Liver (tissue), 9 donors: ENCODE data around the gene REL. TPM values are rescaled to one million over a fixed set of nuclear protein-coding genes. Genes with fewer than 3 reads are reported as not detected.

Experiments
- DNase-seq: peaks from one replicate; pipeline ENCODE4 v3.0.0-alpha.2; 2017; ENCODE audit warnings: low spot score
- H3K27ac ChIP-seq, 2 donors: one replicate each; pipeline ENCODE4 v1.7.0; 2013; ENCODE audit warnings: inconsistent platforms in 2 of 2, low read length in 2 of 2, control low read depth in 1 of 2, low read depth in 1 of 2, mild to moderate bottlenecking in 1 of 2
- H3K27me3 ChIP-seq, 4 donors: one replicate each; pipeline versions ENCODE4 v1.6.1 to v1.7.0; 2013; ENCODE audit warnings: low read length in 3 of 4, inconsistent platforms in 1 of 4, mild to moderate bottlenecking in 1 of 4, moderate library complexity in 1 of 4; ENCODE audit not compliant: control insufficient read depth in 4 of 4, insufficient read depth in 4 of 4
- H3K36me3 ChIP-seq, 4 donors: one replicate each; pipeline versions ENCODE4 v1.6.1 to v1.7.0; 2013; ENCODE audit warnings: low read length in 3 of 4, mild to moderate bottlenecking in 3 of 4, low read depth in 1 of 4, moderate library complexity in 1 of 4; ENCODE audit not compliant: control insufficient read depth in 4 of 4, insufficient read depth in 3 of 4
- H3K4me1 ChIP-seq, 4 donors: one replicate each; pipeline versions ENCODE4 v1.6.1 to v1.7.0; 2013; ENCODE audit warnings: low read length in 3 of 4, mild to moderate bottlenecking in 3 of 4, moderate library complexity in 1 of 4; ENCODE audit not compliant: control insufficient read depth in 4 of 4, insufficient read depth in 4 of 4
- H3K4me3 ChIP-seq, 3 donors: one replicate each; pipeline versions ENCODE4 v1.6.1 to v1.7.0; 2013; ENCODE audit warnings: low read length in 3 of 3, control low read depth in 1 of 3, low read depth in 1 of 3, mild to moderate bottlenecking in 1 of 3
- H3K9ac ChIP-seq, 2 donors: one replicate each; pipeline ENCODE4 v1.7.0; 2013; ENCODE audit warnings: low read length in 2 of 2, mild to moderate bottlenecking in 2 of 2, moderate library complexity in 2 of 2, control low read depth in 1 of 2, low read depth in 1 of 2
- H3K9me3 ChIP-seq, 4 donors: one replicate each; pipeline versions ENCODE4 v1.6.1 to v1.7.0; 2013; ENCODE audit warnings: low read length in 3 of 4; ENCODE audit not compliant: control insufficient read depth in 4 of 4
- ATF3 ChIP-seq: IDR thresholded peaks from 2 replicates; pipeline ENCODE4 v1.6.1; 2016; ENCODE audit warnings: antibody characterized with exemption
- CTCF ChIP-seq: fragments of 150-350 bp; IDR thresholded peaks from 2 replicates; pipeline ENCODE4 v1.5.1; 2017; ENCODE audit warnings: improper control_type of control experiment, low read depth, low read length; ENCODE audit not compliant: missing input control
- EGR1 ChIP-seq, 2 donors: IDR thresholded peaks; 2 replicates each; pipeline ENCODE4 v1.6.1; 2016 to 2018; ENCODE audit warnings: antibody characterized with exemption in 2 of 2, low read depth in 2 of 2
- FOXA2 ChIP-seq: IDR thresholded peaks from 2 replicates; pipeline ENCODE4 v1.6.1; 2016; ENCODE audit warnings: antibody characterized with exemption
- HNF4G ChIP-seq: IDR thresholded peaks from 2 replicates; pipeline ENCODE4 v1.6.1; 2016; ENCODE audit warnings: antibody characterized with exemption
- JUND ChIP-seq, 2 donors: IDR thresholded peaks; 2 replicates each; pipeline ENCODE4 v1.6.1; 2016; ENCODE audit warnings: antibody characterized with exemption in 2 of 2
- NR2F2 ChIP-seq: IDR thresholded peaks from 2 replicates; pipeline ENCODE4 v1.6.1; 2016; ENCODE audit warnings: antibody characterized with exemption
- RAD21 ChIP-seq, 2 donors: IDR thresholded peaks; 2 replicates each; pipeline ENCODE4 v1.6.1; 2016; ENCODE audit warnings: antibody characterized with exemption in 2 of 2, mild to moderate bottlenecking in 2 of 2
- RXRA ChIP-seq, 2 donors: IDR thresholded peaks; 2 replicates each; pipeline ENCODE4 v1.6.1; 2017 to 2018; ENCODE audit warnings: antibody characterized with exemption in 2 of 2, mild to moderate bottlenecking in 1 of 2
- SP1 ChIP-seq: IDR thresholded peaks from 2 replicates; pipeline ENCODE4 v1.6.1; 2018; ENCODE audit warnings: antibody characterized with exemption, mild to moderate bottlenecking
- WGBS: extraction: QIAGEN DNeasy Blood & Tissue Kit; methylation state at CpG from one replicate; pipeline ENCODE4 v1.1.7; 2013; 5-methylcytosine and 5-hydroxymethylcytosine counted together
- polyA plus RNA-seq, 2 donors: library from polyadenylated mRNA; stranded (reverse) in 1 of 2; unstranded in 1 of 2; fragments of 200-250 nt in 1 of 2; fragments of >200 nt in 1 of 2; fragmentation: Nextera tagmentation in 1 of 2; extraction: Ambion mirVana in 1 of 2; gene quantifications; one replicate each; pipeline versions ENCODE4 v1.2.1 to v1.2.3, GENCODE V29; 2013 to 2015
- total RNA-seq, 2 donors: library from RNA; depleted of rRNA; stranded (reverse); fragments of >200 nt; gene quantifications; one replicate each; pipeline ENCODE4 v1.2.3, GENCODE V29; 2014
- TF ChIP-seq, protein P1 (sequence below): IDR thresholded peaks from 2 replicates; pipeline ENCODE4 v1.6.1; 2016; ENCODE audit warnings: antibody characterized with exemption
- donor health status: healthy.
- donor health status: healthy.
- donor health status: healthy.
- donor health status: healthy.
- donor health status: healthy.

REL gene
- total and polyA plus RNA-seq, 4 donors: 1.1 to 7.0 (median 4.4) TPM

- H3K9ac ChIP-seq: no peak overlapping the region
- H3K4me1 ChIP-seq: no peaks in the 10 kb centered on the region
- TF ChIP-seq JUND (IDR thresholded peaks at IDR 0.05) (no peak), RAD21 (IDR thresholded peaks at IDR 0.05) (no peak), NR2F2 (no peak), RXRA (IDR thresholded peaks at IDR 0.05) (no peak), FOXA2 (no peak), ATF3 (no peak)
- WGBS: 86% methylated on average over 3 of the region's 3 CpGs
- no peak overlapping the region for H3K27ac ChIP-seq
- no peaks in the 10 kb centered on the region for H3K36me3 ChIP-seq
- no peaks in the 10 kb centered on the region for H3K27me3 ChIP-seq
- no peak overlapping the region for H3K4me3 ChIP-seq
- no peak for DNase-seq
- H3K9me3 ChIP-seq: no peaks in the 10 kb centered on the region
Measured at GRCh38 chr2:60838481-60838880, 42.9 kb upstream of the REL start.

DNA sequence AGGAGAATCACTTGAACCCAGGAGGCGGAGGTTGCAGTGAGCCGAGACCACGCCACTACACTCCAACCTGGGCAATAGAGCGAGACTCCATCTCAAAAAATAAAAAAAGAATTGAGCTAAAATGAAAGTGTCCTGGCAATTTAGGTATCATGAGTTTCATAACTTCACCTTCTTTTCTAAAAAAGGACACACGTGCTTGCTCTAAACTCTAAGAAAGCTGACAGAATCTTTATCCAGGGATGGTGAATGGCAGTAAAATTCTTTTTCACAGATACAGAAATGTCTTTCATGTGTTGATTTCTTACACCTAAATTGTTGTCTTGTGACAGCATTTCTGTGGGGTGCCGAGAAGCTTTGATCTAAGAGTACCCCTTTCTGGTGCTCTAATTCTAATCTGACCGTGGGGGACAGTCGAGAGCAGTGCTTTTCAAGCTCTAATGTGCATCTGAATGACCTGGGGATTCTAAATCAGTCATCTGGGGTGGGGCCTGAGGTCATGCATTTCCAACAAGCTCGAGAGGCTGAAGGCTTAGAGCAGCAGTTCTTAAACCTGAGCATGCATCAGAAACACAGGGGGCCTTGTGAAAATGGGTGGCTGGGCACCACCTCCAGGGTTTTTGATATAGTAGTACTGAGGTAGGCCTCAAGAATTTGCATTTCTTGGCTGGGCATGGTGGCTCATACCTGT is 42.1 kb upstream of the REL start:
- no peaks in the 10 kb centered on the region for H3K36me3 ChIP-seq
- H3K9ac ChIP-seq: no peak overlapping the region
- DNase-seq: no peak
- H3K27ac ChIP-seq: no peak overlapping the region
- H3K4me3 ChIP-seq: no peak overlapping the region
- H3K4me1 ChIP-seq: no peaks in the 10 kb centered on the region
- TF ChIP-seq ATF3: no peak
- no peak for TF ChIP-seq FOXA2
- no peak for TF ChIP-seq RXRA (IDR thresholded peaks at IDR 0.05)
- TF ChIP-seq, protein P1, sequence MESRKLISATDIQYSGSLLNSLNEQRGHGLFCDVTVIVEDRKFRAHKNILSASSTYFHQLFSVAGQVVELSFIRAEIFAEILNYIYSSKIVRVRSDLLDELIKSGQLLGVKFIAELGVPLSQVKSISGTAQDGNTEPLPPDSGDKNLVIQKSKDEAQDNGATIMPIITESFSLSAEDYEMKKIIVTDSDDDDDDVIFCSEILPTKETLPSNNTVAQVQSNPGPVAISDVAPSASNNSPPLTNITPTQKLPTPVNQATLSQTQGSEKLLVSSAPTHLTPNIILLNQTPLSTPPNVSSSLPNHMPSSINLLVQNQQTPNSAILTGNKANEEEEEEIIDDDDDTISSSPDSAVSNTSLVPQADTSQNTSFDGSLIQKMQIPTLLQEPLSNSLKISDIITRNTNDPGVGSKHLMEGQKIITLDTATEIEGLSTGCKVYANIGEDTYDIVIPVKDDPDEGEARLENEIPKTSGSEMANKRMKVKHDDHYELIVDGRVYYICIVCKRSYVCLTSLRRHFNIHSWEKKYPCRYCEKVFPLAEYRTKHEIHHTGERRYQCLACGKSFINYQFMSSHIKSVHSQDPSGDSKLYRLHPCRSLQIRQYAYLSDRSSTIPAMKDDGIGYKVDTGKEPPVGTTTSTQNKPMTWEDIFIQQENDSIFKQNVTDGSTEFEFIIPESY: no peak
- H3K9me3 ChIP-seq: no peaks in the 10 kb centered on the region
- H3K27me3 ChIP-seq: no peaks in the 10 kb centered on the region
- WGBS: 94% methylated on average over 9 of the region's 9 CpGs

- H3K9me3 ChIP-seq: no peaks in the 10 kb centered on the region
- no peak for TF ChIP-seq CTCF
- TF ChIP-seq HNF4G: no peak
- TF ChIP-seq SP1: no peak
- TF ChIP-seq RAD21 (IDR thresholded peaks at IDR 0.05): no peak
- TF ChIP-seq EGR1 (IDR thresholded peaks at IDR 0.05; ENCODE audit: low read depth in 2 of 2): no peak
- TF ChIP-seq JUND (IDR thresholded peaks at IDR 0.05): no peak
- no peak for TF ChIP-seq RXRA (IDR thresholded peaks at IDR 0.05)
- no peaks in the 10 kb centered on the region for H3K4me1 ChIP-seq
- H3K4me3 ChIP-seq: no peak overlapping the region
- no peak overlapping the region for H3K9ac ChIP-seq
- 80% methylated on average over 7 of the region's 7 CpGs for WGBS
- H3K36me3 ChIP-seq: no peaks in the 10 kb centered on the region
- no peak for DNase-seq
- no peaks in the 10 kb centered on the region for H3K27me3 ChIP-seq
- H3K27ac ChIP-seq: no peak overlapping the region
Measured at GRCh38 chr2:60840880-60841279, 40.5 kb upstream of the REL start.
